Endodermal cell (in vitro differentiated cells): ENCODE results near the gene PRKCE. TPM values are rescaled to one million over a fixed set of nuclear protein-coding genes. Genes with fewer than 3 reads are reported as not detected.
A peak's percentile ranks its signal among the peaks of the same experiment; 100 is the strongest.

Experiments used
- DNase-seq: peaks from one replicate; pipeline ENCODE4 v3.0.0-alpha.2; 2017
- H3K27ac ChIP-seq: 2 replicates; pipeline ENCODE4 v1.5.1; 2013; ENCODE audit warnings: mild to moderate bottlenecking, low read depth, low read length, moderate library complexity
- H3K27me3 ChIP-seq: 2 replicates; pipeline ENCODE4 v1.6.1; 2013; ENCODE audit warnings: mild to moderate bottlenecking, low read length, moderate library complexity; ENCODE audit not compliant: insufficient read depth, control insufficient read depth, poor library complexity, severe bottlenecking
- H3K36me3 ChIP-seq: 2 replicates; pipeline ENCODE4 v1.7.0; 2013; ENCODE audit warnings: mild to moderate bottlenecking, low read length, moderate library complexity; ENCODE audit not compliant: control insufficient read depth, insufficient read depth
- H3K4me1 ChIP-seq: one replicate; pipeline ENCODE4 v1.7.0; 2013; ENCODE audit warnings: low read length; ENCODE audit not compliant: control insufficient read depth, insufficient read depth
- H3K4me3 ChIP-seq: 2 replicates; pipeline ENCODE4 v1.5.1; 2013; ENCODE audit warnings: mild to moderate bottlenecking, low read length, moderate library complexity
- H3K9ac ChIP-seq: 2 replicates; pipeline ENCODE4 v1.6.1; 2013; ENCODE audit warnings: mild to moderate bottlenecking, low read length, moderate library complexity; ENCODE audit not compliant: poor library complexity, severe bottlenecking; ENCODE audit errors: extremely low read depth
- H3K9me3 ChIP-seq: 2 replicates; pipeline ENCODE4 v1.6.1; 2013; ENCODE audit warnings: mild to moderate bottlenecking, low read length, moderate library complexity; ENCODE audit not compliant: control insufficient read depth
- H3K27ac Mint-ChIP-seq: 2 replicates; pipeline ENCODE4 v1.8.0; 2020; ENCODE audit warnings: mixed read lengths
- H3K27me3 Mint-ChIP-seq: 2 replicates; pipeline ENCODE4 v1.8.0; 2021; ENCODE audit warnings: mild to moderate bottlenecking, mixed read lengths; ENCODE audit not compliant: insufficient read depth
- H3K36me3 Mint-ChIP-seq: 2 replicates; pipeline ENCODE4 v1.8.0; 2020; ENCODE audit warnings: low read depth, mixed read lengths
- H3K4me1 Mint-ChIP-seq: 2 replicates; pipeline ENCODE4 v1.8.0; 2020; ENCODE audit warnings: mixed read lengths
- H3K4me3 Mint-ChIP-seq: 2 replicates; pipeline ENCODE4 v1.8.0; 2020; ENCODE audit warnings: mild to moderate bottlenecking, moderate library complexity, mixed read lengths
- H3K9me3 Mint-ChIP-seq: 2 replicates; pipeline ENCODE4 v1.8.0; 2020; ENCODE audit warnings: mild to moderate bottlenecking, mixed read lengths
- WGBS, 2 experiments: methylation state at CpG; one replicate each; pipeline versions ENCODE4 v1.1.5 to v1.1.7; 2013; ENCODE audit warnings: missing lambda C conversion rate in 2 of 2, mixed read lengths in 1 of 2; ENCODE audit not compliant: insufficient coverage in 1 of 2, insufficient read length in 1 of 2; 5-methylcytosine and 5-hydroxymethylcytosine counted together
- total RNA-seq, 2 donors: library from RNA; stranded (reverse); fragmentation: NEBNext Ultra II Directional in 1 of 2; extraction: Animal tissue kit (Norgen Biotek cat#: 25700) in 1 of 2; gene quantifications; 2 replicates in 1 of 2; 3 replicates in 1 of 2; pipeline ENCODE4 v1.2.1, GENCODE V29; 2021
- TF ChIP-seq, protein P1 (sequence below): fragments of 200-600 bp; sonication (generic); conservative IDR thresholded peaks from 2 replicates; pipeline ENCODE4 v1.5.0; 2021; ENCODE audit warnings: antibody characterized with exemption, mild to moderate bottlenecking

The PRKCE gene
- total RNA-seq, 2 donors from 2014 or later: 1.4 to 1.7 TPM

DNA sequence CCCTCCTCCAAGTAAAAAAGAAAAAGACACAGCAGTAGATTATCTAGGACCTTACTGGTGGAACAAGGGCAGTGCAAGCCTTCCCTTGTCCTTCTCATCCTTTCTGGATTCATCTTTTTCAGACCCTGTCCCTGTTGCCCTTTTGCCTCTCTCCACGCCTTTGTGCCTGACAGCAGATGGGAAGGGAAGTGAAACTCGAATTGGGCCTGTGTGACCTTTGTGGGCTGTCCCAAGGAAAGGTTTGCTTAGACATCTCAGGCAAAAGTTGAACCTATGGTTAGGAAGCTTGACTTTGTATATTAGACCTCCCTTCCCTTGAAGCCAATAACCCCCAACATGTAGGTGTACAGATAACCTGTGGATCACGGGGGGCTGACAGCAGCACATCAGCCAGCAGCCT, 185.3 kb downstream of the PRKCE start:
- no peaks in the 10 kb centered on the region for H3K36me3 ChIP-seq
- no peaks in the 10 kb centered on the region for H3K9me3 ChIP-seq
- H3K9ac ChIP-seq: no peak overlapping the region
- H3K36me3 Mint-ChIP-seq: no peaks in the 10 kb centered on the region
- H3K9me3 Mint-ChIP-seq: no peaks in the 10 kb centered on the region
- H3K4me1 ChIP-seq: peaks cover 5% of the 10 kb centered on the region
- WGBS, 2 experiments: 86 to 100% methylated on average over 2 to 3 of the region's 3 CpGs
- no peak overlapping the region for H3K27ac ChIP-seq
- TF ChIP-seq, protein P1, sequence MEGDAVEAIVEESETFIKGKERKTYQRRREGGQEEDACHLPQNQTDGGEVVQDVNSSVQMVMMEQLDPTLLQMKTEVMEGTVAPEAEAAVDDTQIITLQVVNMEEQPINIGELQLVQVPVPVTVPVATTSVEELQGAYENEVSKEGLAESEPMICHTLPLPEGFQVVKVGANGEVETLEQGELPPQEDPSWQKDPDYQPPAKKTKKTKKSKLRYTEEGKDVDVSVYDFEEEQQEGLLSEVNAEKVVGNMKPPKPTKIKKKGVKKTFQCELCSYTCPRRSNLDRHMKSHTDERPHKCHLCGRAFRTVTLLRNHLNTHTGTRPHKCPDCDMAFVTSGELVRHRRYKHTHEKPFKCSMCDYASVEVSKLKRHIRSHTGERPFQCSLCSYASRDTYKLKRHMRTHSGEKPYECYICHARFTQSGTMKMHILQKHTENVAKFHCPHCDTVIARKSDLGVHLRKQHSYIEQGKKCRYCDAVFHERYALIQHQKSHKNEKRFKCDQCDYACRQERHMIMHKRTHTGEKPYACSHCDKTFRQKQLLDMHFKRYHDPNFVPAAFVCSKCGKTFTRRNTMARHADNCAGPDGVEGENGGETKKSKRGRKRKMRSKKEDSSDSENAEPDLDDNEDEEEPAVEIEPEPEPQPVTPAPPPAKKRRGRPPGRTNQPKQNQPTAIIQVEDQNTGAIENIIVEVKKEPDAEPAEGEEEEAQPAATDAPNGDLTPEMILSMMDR: peak; percentile 9
- H3K4me1 Mint-ChIP-seq: peaks cover 16% of the 10 kb centered on the region
- no peak for DNase-seq
- H3K27ac Mint-ChIP-seq: no peak overlapping the region
- no peaks in the 10 kb centered on the region for H3K27me3 Mint-ChIP-seq
- H3K4me3 Mint-ChIP-seq: no peak overlapping the region
- no peak overlapping the region for H3K4me3 ChIP-seq
- no peaks in the 10 kb centered on the region for H3K27me3 ChIP-seq

DNA sequence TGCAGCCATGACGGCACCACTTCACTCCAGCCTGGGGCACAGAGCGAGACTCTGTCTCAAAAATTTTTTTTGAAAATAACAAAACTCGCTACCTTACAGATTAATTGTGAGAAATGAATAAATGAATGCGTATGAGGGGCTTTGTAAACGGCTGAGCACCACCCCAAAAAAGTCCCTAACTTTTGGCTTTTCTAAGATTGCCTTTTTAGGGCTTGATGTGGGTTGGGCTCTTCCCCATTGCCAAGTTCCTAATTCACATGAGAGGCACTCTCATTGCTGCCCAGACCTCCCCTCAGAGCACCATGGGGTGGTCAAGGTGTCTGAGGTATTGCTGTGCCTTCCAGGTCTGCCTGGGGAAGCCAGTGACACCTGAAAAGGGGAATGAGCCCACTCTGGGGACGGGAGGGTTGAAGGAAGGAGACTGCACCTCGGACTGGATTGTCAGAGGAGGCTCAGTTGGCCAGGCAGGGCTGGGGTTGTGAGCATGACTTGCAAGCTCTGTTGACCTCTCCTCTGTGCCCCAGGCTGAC, 186.4 kb downstream of the PRKCE start:
- no peak for DNase-seq
- no peak overlapping the region for H3K27ac Mint-ChIP-seq
- H3K27me3 ChIP-seq: no peaks in the 10 kb centered on the region

DNA sequence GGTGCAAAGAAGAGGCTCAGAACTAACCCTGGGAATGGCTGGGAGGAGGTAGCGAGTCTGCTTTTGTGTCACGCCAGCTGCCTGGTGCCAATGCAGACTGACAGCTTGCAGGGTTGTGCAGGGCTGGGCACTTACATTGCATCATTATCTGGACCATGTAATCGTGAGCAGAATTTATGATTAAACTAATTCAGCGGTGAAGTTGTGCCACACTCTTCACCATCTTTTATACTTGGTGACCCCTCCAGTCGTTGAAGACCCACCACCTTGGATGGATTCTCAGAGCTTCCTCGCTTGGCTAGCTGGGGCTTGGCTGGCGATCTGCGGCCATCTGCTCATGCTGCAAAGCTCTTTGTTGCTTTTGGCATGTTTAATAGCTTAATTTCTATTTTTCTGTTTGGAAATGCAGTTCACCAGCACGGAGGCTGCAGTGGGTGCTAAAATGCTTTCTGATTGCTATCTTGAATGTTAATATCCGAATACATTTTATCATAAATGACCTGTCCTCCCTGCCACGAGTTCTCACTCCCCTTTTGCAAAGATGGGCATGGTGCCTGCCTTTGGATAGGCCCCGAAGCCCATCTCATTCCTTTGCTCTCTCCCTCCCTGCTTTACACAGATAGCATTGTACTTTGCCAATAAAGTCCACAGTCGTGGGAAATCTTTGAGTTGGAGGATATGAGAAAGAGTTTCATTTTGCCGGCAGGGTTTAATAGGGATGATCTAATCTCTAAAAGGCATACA, 188.2 kb downstream of the PRKCE start:
- H3K27ac ChIP-seq: no peak overlapping the region
- no peak overlapping the region for H3K4me3 ChIP-seq
- no peaks in the 10 kb centered on the region for H3K36me3 ChIP-seq
- Mint-ChIP-seq H3K4me3 (no peak overlapping the region), H3K27me3 (peaks cover 3% of the 10 kb centered on the region), H3K4me1 (peaks cover 35% of the 10 kb centered on the region), H3K27ac (no peak overlapping the region), H3K9me3 (no peaks in the 10 kb centered on the region), H3K36me3 (no peaks in the 10 kb centered on the region)
- no peaks in the 10 kb centered on the region for H3K9me3 ChIP-seq
- H3K4me1 ChIP-seq: peaks cover 5% of the 10 kb centered on the region
- DNase-seq: no peak
- WGBS, 2 experiments: 89 to 99% methylated on average over 10 to 13 of the region's 14 CpGs
- TF ChIP-seq, protein P1: no peak
- H3K27me3 ChIP-seq: no peaks in the 10 kb centered on the region
- H3K9ac ChIP-seq: no peak overlapping the region

More for the DNA sequence above, 186.4 kb downstream of the PRKCE start:
- no peak overlapping the region for H3K9ac ChIP-seq
- peaks cover 5% of the 10 kb centered on the region for H3K4me1 ChIP-seq
- Mint-ChIP-seq H3K4me3 (no peak overlapping the region), H3K27me3 (no peaks in the 10 kb centered on the region), H3K36me3 (no peaks in the 10 kb centered on the region), H3K9me3 (no peaks in the 10 kb centered on the region), H3K4me1 (peaks cover 24% of the 10 kb centered on the region)
- no peak overlapping the region for H3K4me3 ChIP-seq
- TF ChIP-seq, protein P1: no peak
- H3K9me3 ChIP-seq: no peaks in the 10 kb centered on the region
- WGBS, 2 experiments: 86 to 93% methylated on average over 3 to 7 of the region's 7 CpGs
- no peak overlapping the region for H3K27ac ChIP-seq
- no peaks in the 10 kb centered on the region for H3K36me3 ChIP-seq
